ENCODE data around the gene HERC6. TPM values are rescaled to one million over a fixed set of nuclear protein-coding genes. Genes with fewer than 3 reads are reported as not detected.

The HERC6 gene
- total RNA-seq, 2 donors from 2014 or later, result 2.3 to 8.8 TPM

- WGBS, 2 donors, result 53% methylated on average over 3 of the region's 3 CpGs
- TF ChIP-seq POLR2A (IDR thresholded peaks at IDR 0.05) (no peak), CTCF (IDR thresholded peaks at IDR 0.05) (no peak)
- Histone ChIP-seq H3K4me1 (no peaks in the 10 kb centered on the region), H3K27me3 (no peaks in the 10 kb centered on the region), H3K36me3 (replicated peaks in 1 of 2; ENCODE audit: insufficient read depth in 1 of 2, low read depth in 2 of 2) (no peaks in the 10 kb centered on the region), H3K4me3 (no peak overlapping the region), H3K9me3 (no peaks in the 10 kb centered on the region), H3K27ac (no peak overlapping the region)
- DNase-seq, result peak in 3 of 4 donors; percentile 14 to 46 (median 15)
- no peak for ATAC-seq
- intact Hi-C loops (cut with DNase I), result no loop called here
These were observed 39.8 kb downstream of the HERC6 start for GRCh38 chr4:88418411-88418810.

- ATAC-seq, result no peak
- 43 to 45% methylated on average over 5 of the region's 5 CpGs for WGBS, 2 donors
- TF ChIP-seq CTCF (IDR thresholded peaks at IDR 0.05) (no peak), POLR2A (IDR thresholded peaks at IDR 0.05) (no peak)
- no peak for DNase-seq
- no peaks in the 10 kb centered on the region for H3K36me3 ChIP-seq (replicated peaks in 1 of 2; ENCODE audit: insufficient read depth in 1 of 2, low read depth in 2 of 2)
- intact Hi-C loops (cut with DNase I), result no loop called here
- H3K27me3 ChIP-seq, result no peaks in the 10 kb centered on the region
- no peak overlapping the region for H3K4me3 ChIP-seq
- no peak overlapping the region for H3K27ac ChIP-seq
- no peaks in the 10 kb centered on the region for H3K4me1 ChIP-seq
- no peaks in the 10 kb centered on the region for H3K9me3 ChIP-seq
These were observed 41.2 kb downstream of the HERC6 start for GRCh38 chr4:88419874-88420273.

GRCh38 chr4:88420844-88421243, 42.2 kb downstream of the HERC6 start:
- H3K27me3 ChIP-seq, result no peaks in the 10 kb centered on the region
- DNase-seq, result no peak
- no peaks in the 10 kb centered on the region for H3K4me1 ChIP-seq
- TF ChIP-seq CTCF (IDR thresholded peaks at IDR 0.05) (no peak), POLR2A (IDR thresholded peaks at IDR 0.05) (no peak)
- no peak overlapping the region for H3K4me3 ChIP-seq
- intact Hi-C loops (cut with DNase I), result no loop called here
- no peaks in the 10 kb centered on the region for H3K9me3 ChIP-seq
- no peaks in the 10 kb centered on the region for H3K36me3 ChIP-seq (replicated peaks in 1 of 2; ENCODE audit: insufficient read depth in 1 of 2, low read depth in 2 of 2)
- no peak overlapping the region for H3K27ac ChIP-seq
- WGBS, 2 donors, result 94 to 95% methylated on average over 1 of the region's 1 CpG
- no peak for ATAC-seq

- DNase-seq, result no peak
- H3K27me3 ChIP-seq, result no peaks in the 10 kb centered on the region
- H3K9me3 ChIP-seq, result no peaks in the 10 kb centered on the region
- no peaks in the 10 kb centered on the region for H3K4me1 ChIP-seq
- no peaks in the 10 kb centered on the region for H3K36me3 ChIP-seq (replicated peaks in 1 of 2; ENCODE audit: insufficient read depth in 1 of 2, low read depth in 2 of 2)
- H3K4me3 ChIP-seq, result no peak overlapping the region
- WGBS, 2 donors, result 93% methylated on average over 2 of the region's 2 CpGs
- no peak for ATAC-seq
- H3K27ac ChIP-seq, result no peak overlapping the region
- intact Hi-C loops (cut with DNase I), result no loop called here
- no peak for TF ChIP-seq POLR2A (IDR thresholded peaks at IDR 0.05)
- TF ChIP-seq CTCF (IDR thresholded peaks at IDR 0.05), result no peak
These were observed 43.8 kb downstream of the HERC6 start for GRCh38 chr4:88422403-88422802.

GRCh38 chr4:88429401-88429800, 50.7 kb downstream of the HERC6 start:
- WGBS, 2 donors, result 62 to 72% methylated on average over 1 of the region's 1 CpG
- Histone ChIP-seq H3K9me3 (no peaks in the 10 kb centered on the region), H3K36me3 (replicated peaks in 1 of 2; ENCODE audit: insufficient read depth in 1 of 2, low read depth in 2 of 2) (no peaks in the 10 kb centered on the region), H3K4me3 (no peak overlapping the region), H3K27ac (no peak overlapping the region), H3K27me3 (no peaks in the 10 kb centered on the region), H3K4me1 (no peaks in the 10 kb centered on the region)
- ATAC-seq (no peak), DNase-seq (no peak)
- TF ChIP-seq POLR2A (IDR thresholded peaks at IDR 0.05), result no peak
- TF ChIP-seq CTCF (IDR thresholded peaks at IDR 0.05), result no peak
- intact Hi-C loops (cut with DNase I), result no loop called here

Data from body of pancreas (tissue), 4 donors.